Measurements from ENCODE around the gene TLCD4. TPM values are rescaled to one million over a fixed set of nuclear protein-coding genes. Genes with fewer than 3 reads are reported as not detected.
A peak's percentile ranks its signal among the peaks of the same experiment; 100 is the strongest.

The TLCD4 gene
- total and polyA plus RNA-seq, 2 of the 13 experiments (the other 11 are each of a cell fraction or from before 2014, with no cell fraction given): 4.7 to 14.5 TPM

DNA sequence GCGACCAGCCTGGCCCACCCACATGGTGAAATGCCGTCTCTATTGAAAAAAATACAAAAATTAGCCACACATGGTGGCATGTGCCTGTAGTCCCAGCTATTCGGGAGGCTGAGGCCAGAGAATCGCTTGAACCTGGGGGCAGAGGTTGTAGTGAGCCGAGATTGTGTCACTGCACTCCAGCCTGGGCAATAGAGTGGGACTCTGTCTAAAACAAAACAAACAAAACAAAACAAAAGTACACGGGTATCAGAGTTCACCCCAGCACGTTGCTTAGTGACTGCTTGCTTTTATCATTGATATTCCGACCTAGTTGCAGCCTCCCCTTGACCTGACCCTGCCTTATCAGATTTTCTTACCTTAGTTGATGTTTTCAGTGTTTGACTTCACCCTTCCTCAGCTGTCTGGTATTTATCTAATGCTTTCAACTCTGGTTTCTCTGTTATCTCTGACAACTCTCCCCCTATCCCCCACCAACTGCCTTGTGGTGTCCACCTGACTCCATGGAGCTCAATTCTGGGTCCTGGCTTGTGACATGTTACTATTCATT is 5.1 kb downstream of the TLCD4 start (continued):
- TF ChIP-seq, protein P1, sequence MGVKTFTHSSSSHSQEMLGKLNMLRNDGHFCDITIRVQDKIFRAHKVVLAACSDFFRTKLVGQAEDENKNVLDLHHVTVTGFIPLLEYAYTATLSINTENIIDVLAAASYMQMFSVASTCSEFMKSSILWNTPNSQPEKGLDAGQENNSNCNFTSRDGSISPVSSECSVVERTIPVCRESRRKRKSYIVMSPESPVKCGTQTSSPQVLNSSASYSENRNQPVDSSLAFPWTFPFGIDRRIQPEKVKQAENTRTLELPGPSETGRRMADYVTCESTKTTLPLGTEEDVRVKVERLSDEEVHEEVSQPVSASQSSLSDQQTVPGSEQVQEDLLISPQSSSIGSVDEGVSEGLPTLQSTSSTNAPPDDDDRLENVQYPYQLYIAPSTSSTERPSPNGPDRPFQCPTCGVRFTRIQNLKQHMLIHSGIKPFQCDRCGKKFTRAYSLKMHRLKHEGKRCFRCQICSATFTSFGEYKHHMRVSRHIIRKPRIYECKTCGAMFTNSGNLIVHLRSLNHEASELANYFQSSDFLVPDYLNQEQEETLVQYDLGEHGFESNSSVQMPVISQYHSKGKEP (CRISPR knock-in tag; IDR thresholded peaks at IDR 0.05): no peak
- TF ChIP-seq FIP1L1 (IDR thresholded peaks at IDR 0.05; ENCODE audit: borderline replicate concordance, insufficient read depth, low read depth, low read length) (no peak), POLR2G (IDR thresholded peaks at IDR 0.05; ENCODE audit: low read depth, low read length) (no peak), ZNF678 (CRISPR knock-in tag; IDR thresholded peaks at IDR 0.05) (no peak), MED13 (CRISPR knock-in tag; IDR thresholded peaks at IDR 0.05) (no peak), SP1 (IDR thresholded peaks at IDR 0.05) (no peak), SP1 (CRISPR knock-in tag; IDR thresholded peaks at IDR 0.05) (no peak), PAF1 (CRISPR knock-in tag; IDR thresholded peaks at IDR 0.05) (no peak), ZNF569 (CRISPR knock-in tag; IDR thresholded peaks at IDR 0.05; ENCODE audit: borderline replicate concordance) (no peak), ARNT2 (CRISPR knock-in tag; IDR thresholded peaks at IDR 0.05; ENCODE audit: low read depth) (peak; percentile 79), ZNF543 (CRISPR knock-in tag; IDR thresholded peaks at IDR 0.05) (no peak), ZNF326 (CRISPR knock-in tag; IDR thresholded peaks at IDR 0.05; ENCODE audit: borderline replicate concordance) (no peak), MEF2D (CRISPR knock-in tag; IDR thresholded peaks at IDR 0.05) (peak; percentile 83), AKAP8 (CRISPR knock-in tag; IDR thresholded peaks at IDR 0.05) (peak; percentile 73), BCL6 (CRISPR knock-in tag; IDR thresholded peaks at IDR 0.05) (peak; percentile 96)
- TF ChIP-seq, protein P2, sequence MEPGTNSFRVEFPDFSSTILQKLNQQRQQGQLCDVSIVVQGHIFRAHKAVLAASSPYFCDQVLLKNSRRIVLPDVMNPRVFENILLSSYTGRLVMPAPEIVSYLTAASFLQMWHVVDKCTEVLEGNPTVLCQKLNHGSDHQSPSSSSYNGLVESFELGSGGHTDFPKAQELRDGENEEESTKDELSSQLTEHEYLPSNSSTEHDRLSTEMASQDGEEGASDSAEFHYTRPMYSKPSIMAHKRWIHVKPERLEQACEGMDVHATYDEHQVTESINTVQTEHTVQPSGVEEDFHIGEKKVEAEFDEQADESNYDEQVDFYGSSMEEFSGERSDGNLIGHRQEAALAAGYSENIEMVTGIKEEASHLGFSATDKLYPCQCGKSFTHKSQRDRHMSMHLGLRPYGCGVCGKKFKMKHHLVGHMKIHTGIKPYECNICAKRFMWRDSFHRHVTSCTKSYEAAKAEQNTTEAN (CRISPR knock-in tag; conservative IDR thresholded peaks at IDR 0.05): no peak; the same call in 1 of the 2 replicates
- TF ChIP-seq, protein P3, sequence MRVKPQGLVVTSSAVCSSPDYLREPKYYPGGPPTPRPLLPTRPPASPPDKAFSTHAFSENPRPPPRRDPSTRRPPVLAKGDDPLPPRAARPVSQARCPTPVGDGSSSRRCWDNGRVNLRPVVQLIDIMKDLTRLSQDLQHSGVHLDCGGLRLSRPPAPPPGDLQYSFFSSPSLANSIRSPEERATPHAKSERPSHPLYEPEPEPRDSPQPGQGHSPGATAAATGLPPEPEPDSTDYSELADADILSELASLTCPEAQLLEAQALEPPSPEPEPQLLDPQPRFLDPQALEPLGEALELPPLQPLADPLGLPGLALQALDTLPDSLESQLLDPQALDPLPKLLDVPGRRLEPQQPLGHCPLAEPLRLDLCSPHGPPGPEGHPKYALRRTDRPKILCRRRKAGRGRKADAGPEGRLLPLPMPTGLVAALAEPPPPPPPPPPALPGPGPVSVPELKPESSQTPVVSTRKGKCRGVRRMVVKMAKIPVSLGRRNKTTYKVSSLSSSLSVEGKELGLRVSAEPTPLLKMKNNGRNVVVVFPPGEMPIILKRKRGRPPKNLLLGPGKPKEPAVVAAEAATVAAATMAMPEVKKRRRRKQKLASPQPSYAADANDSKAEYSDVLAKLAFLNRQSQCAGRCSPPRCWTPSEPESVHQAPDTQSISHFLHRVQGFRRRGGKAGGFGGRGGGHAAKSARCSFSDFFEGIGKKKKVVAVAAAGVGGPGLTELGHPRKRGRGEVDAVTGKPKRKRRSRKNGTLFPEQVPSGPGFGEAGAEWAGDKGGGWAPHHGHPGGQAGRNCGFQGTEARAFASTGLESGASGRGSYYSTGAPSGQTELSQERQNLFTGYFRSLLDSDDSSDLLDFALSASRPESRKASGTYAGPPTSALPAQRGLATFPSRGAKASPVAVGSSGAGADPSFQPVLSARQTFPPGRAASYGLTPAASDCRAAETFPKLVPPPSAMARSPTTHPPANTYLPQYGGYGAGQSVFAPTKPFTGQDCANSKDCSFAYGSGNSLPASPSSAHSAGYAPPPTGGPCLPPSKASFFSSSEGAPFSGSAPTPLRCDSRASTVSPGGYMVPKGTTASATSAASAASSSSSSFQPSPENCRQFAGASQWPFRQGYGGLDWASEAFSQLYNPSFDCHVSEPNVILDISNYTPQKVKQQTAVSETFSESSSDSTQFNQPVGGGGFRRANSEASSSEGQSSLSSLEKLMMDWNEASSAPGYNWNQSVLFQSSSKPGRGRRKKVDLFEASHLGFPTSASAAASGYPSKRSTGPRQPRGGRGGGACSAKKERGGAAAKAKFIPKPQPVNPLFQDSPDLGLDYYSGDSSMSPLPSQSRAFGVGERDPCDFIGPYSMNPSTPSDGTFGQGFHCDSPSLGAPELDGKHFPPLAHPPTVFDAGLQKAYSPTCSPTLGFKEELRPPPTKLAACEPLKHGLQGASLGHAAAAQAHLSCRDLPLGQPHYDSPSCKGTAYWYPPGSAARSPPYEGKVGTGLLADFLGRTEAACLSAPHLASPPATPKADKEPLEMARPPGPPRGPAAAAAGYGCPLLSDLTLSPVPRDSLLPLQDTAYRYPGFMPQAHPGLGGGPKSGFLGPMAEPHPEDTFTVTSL (CRISPR knock-in tag; IDR thresholded peaks at IDR 0.05; ENCODE audit: borderline replicate concordance): peak; percentile 97
- TF ChIP-seq, protein P4, sequence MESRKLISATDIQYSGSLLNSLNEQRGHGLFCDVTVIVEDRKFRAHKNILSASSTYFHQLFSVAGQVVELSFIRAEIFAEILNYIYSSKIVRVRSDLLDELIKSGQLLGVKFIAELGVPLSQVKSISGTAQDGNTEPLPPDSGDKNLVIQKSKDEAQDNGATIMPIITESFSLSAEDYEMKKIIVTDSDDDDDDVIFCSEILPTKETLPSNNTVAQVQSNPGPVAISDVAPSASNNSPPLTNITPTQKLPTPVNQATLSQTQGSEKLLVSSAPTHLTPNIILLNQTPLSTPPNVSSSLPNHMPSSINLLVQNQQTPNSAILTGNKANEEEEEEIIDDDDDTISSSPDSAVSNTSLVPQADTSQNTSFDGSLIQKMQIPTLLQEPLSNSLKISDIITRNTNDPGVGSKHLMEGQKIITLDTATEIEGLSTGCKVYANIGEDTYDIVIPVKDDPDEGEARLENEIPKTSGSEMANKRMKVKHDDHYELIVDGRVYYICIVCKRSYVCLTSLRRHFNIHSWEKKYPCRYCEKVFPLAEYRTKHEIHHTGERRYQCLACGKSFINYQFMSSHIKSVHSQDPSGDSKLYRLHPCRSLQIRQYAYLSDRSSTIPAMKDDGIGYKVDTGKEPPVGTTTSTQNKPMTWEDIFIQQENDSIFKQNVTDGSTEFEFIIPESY (CRISPR knock-in tag; IDR thresholded peaks at IDR 0.05): peak; percentile 6; the same call in 1 of the 2 replicates
- TF ChIP-seq, protein P5, sequence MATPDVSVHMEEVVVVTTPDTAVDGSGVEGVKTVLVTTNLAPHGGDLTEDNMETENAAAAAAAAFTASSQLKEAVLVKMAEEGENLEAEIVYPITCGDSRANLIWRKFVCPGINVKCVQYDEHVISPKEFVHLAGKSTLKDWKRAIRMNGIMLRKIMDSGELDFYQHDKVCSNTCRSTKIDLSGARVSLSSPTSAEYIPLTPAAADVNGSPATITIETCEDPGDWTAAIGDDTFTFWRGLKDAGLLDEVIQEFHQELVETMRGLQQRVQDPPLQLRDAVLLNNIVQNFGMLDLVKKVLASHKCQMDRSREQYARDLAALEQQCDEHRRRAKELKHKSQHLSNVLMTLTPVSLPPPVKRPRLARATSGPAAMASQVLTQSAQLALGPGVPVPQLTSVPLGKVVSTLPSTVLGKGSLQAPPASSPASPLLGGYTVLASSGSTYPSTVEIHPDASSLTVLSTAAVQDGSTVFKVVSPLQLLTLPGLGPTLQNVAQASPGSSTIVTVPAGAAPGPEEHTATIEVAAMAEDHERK (CRISPR knock-in tag; IDR thresholded peaks at IDR 0.05; ENCODE audit: low read depth): no peak
